Astrocyte (in vitro differentiated cells and primary cell): ENCODE data around the gene FAHD1. TPM values are rescaled to one million over a fixed set of nuclear protein-coding genes. Genes with fewer than 3 reads are reported as not detected.
A peak's percentile ranks its signal among the peaks of the same experiment; 100 is the strongest.

ENCODE experiments used
- DNase-seq: peaks from one replicate; pipeline ENCODE4 v3.0.0-alpha.2; 2010; ENCODE audit warnings: low read depth
- FAIRE-seq: peaks from 2 replicates; lab custom pipeline; 2011; peaks lifted over from hg19 to GRCh38; lab: Jason Lieb, UNC
- H2AFZ ChIP-seq: 2 replicates; pipeline ENCODE4 v1.6.0; 2012; ENCODE audit warnings: low read depth, low read length, inconsistent platforms
- H3K27ac ChIP-seq: 2 replicates; pipeline ENCODE4 v1.5.1; 2011; ENCODE audit warnings: low read depth, low read length, inconsistent platforms
- H3K27me3 ChIP-seq: 2 replicates; pipeline ENCODE4 v1.6.0; 2011; ENCODE audit warnings: low read length, inconsistent platforms; ENCODE audit not compliant: insufficient read depth
- H3K36me3 ChIP-seq: 2 replicates; pipeline ENCODE4 v1.5.1; 2011; ENCODE audit warnings: low read length, inconsistent platforms; ENCODE audit not compliant: insufficient read depth
- H3K4me1 ChIP-seq: 2 replicates; pipeline ENCODE4 v1.5.1; 2011; ENCODE audit warnings: low read length, inconsistent platforms; ENCODE audit not compliant: insufficient read depth
- H3K4me2 ChIP-seq: 2 replicates; pipeline ENCODE4 v1.6.0; 2012; ENCODE audit warnings: low read length, inconsistent platforms
- H3K4me3 ChIP-seq: 2 replicates; pipeline ENCODE4 v1.5.1; 2011; ENCODE audit warnings: low read depth, mild to moderate bottlenecking, low read length, inconsistent platforms; ENCODE audit not compliant: insufficient read depth
- H3K79me2 ChIP-seq: 2 replicates; pipeline ENCODE4 v1.6.0; 2012; ENCODE audit warnings: mild to moderate bottlenecking, low read length, inconsistent platforms; ENCODE audit not compliant: insufficient read depth
- H3K9ac ChIP-seq: 2 replicates; pipeline ENCODE4 v1.6.0; 2012; ENCODE audit warnings: mild to moderate bottlenecking, low read length, inconsistent platforms
- H3K9me3 ChIP-seq: 2 replicates; pipeline ENCODE4 v1.5.1; 2012; ENCODE audit warnings: low read depth, mild to moderate bottlenecking, low read length, inconsistent platforms; ENCODE audit not compliant: insufficient read depth
- H4K20me1 ChIP-seq: 2 replicates; pipeline ENCODE4 v1.6.0; 2012; ENCODE audit warnings: low read length, inconsistent platforms; ENCODE audit not compliant: insufficient read depth
- H3K27ac Mint-ChIP-seq: one replicate; pipeline ENCODE4 v1.8.0; 2021; ENCODE audit warnings: mild to moderate bottlenecking, mixed read lengths; ENCODE audit not compliant: unreplicated experiment
- H3K27me3 Mint-ChIP-seq: one replicate; pipeline ENCODE4 v1.8.0; 2021; ENCODE audit warnings: low read depth, mixed read lengths; ENCODE audit not compliant: unreplicated experiment
- H3K36me3 Mint-ChIP-seq: one replicate; pipeline ENCODE4 v1.8.0; 2021; ENCODE audit warnings: low read depth, mixed read lengths; ENCODE audit not compliant: unreplicated experiment
- H3K4me1 Mint-ChIP-seq: one replicate; pipeline ENCODE4 v1.8.0; 2021; ENCODE audit warnings: low read depth, mixed read lengths; ENCODE audit not compliant: unreplicated experiment
- H3K4me3 Mint-ChIP-seq: one replicate; pipeline ENCODE4 v1.8.0; 2021; ENCODE audit warnings: mild to moderate bottlenecking, moderate library complexity, mixed read lengths; ENCODE audit not compliant: unreplicated experiment
- H3K9me3 Mint-ChIP-seq: one replicate; pipeline ENCODE4 v1.8.0; 2021; ENCODE audit warnings: mild to moderate bottlenecking, mixed read lengths; ENCODE audit not compliant: unreplicated experiment
- CTCF ChIP-seq: IDR thresholded peaks from 2 replicates; pipeline ENCODE4 v1.5.1; 2011; ENCODE audit warnings: low read depth, mild to moderate bottlenecking, inconsistent platforms, low read length, moderate library complexity; ENCODE audit not compliant: insufficient read depth
- EZH2 ChIP-seq: IDR thresholded peaks from 2 replicates; pipeline ENCODE4 v1.6.1; 2012; ENCODE audit warnings: mild to moderate bottlenecking, low read length, inconsistent platforms; ENCODE audit not compliant: insufficient read depth
- total RNA-seq: library from RNA; stranded (reverse); gene quantifications from 2 replicates; pipeline ENCODE4 v1.2.1, GENCODE V29; 2021

The FAHD1 gene
- total RNA-seq, 1 donor from 2014 or later: 25.8 TPM

- no peak overlapping the region for H3K27ac ChIP-seq
- Mint-ChIP-seq H3K4me3 (no peak overlapping the region), H3K27me3 (no peaks in the 10 kb centered on the region), H3K9me3 (no peaks in the 10 kb centered on the region), H3K27ac (no peak overlapping the region), H3K4me1 (no peaks in the 10 kb centered on the region), H3K36me3 (peaks cover 5% of the 10 kb centered on the region)
- TF ChIP-seq CTCF: no peak
- TF ChIP-seq EZH2: no peak
- H3K27me3 ChIP-seq: no peaks in the 10 kb centered on the region
- H3K36me3 ChIP-seq: no peaks in the 10 kb centered on the region
- no peak overlapping the region for H3K4me2 ChIP-seq
- H3K79me2 ChIP-seq: peaks cover 6% of the 10 kb centered on the region
- no peak overlapping the region for H2AFZ ChIP-seq
- no peak for FAIRE-seq
- H4K20me1 ChIP-seq: peaks cover 11% of the 10 kb centered on the region
- no peak for DNase-seq
- no peaks in the 10 kb centered on the region for H3K9me3 ChIP-seq
- peaks cover 5% of the 10 kb centered on the region for H3K4me1 ChIP-seq
- no peak overlapping the region for H3K9ac ChIP-seq
- no peak overlapping the region for H3K4me3 ChIP-seq
Observed at GRCh38 chr16:1821861-1822611, 5.0 kb upstream of the FAHD1 start.

DNA sequence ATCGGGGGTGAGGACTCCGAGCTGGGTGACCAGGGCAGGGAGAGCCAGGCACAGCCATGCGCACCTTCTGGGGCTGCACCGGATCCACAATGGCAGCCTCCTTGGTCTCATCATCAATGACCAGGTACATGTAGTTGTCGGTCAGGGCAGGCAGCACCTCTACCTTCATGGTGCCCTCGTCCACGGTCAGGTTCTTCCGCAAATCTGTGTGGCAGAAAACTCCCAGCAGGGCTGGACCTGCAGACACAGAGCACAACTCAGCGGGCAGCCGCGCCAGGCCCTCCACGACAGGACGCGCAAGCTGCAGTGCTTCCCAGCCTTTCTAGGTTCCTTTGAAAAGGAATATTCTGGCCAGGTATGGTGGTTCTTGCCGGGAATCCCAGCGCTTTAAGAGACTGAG is 4.2 kb upstream of the FAHD1 start:
- H3K9me3 Mint-ChIP-seq: no peaks in the 10 kb centered on the region
- Histone ChIP-seq H3K36me3 (no peaks in the 10 kb centered on the region), H3K79me2 (peaks cover 13% of the 10 kb centered on the region), H3K4me1 (peaks cover 5% of the 10 kb centered on the region), H3K27ac (no peak overlapping the region), H3K4me3 (no peak overlapping the region), H3K27me3 (no peaks in the 10 kb centered on the region), H3K4me2 (no peak overlapping the region), H2AFZ (no peak overlapping the region), H4K20me1 (peaks cover 11% of the 10 kb centered on the region), H3K9me3 (no peaks in the 10 kb centered on the region), H3K9ac (no peak overlapping the region)
- no peak for FAIRE-seq
- no peaks in the 10 kb centered on the region for H3K4me1 Mint-ChIP-seq
- no peaks in the 10 kb centered on the region for H3K27me3 Mint-ChIP-seq
- no peak overlapping the region for H3K27ac Mint-ChIP-seq
- peaks cover 3% of the 10 kb centered on the region for H3K36me3 Mint-ChIP-seq
- no peak for DNase-seq
- no peak for TF ChIP-seq EZH2
- no peak for TF ChIP-seq CTCF
- H3K4me3 Mint-ChIP-seq: no peak overlapping the region

DNA sequence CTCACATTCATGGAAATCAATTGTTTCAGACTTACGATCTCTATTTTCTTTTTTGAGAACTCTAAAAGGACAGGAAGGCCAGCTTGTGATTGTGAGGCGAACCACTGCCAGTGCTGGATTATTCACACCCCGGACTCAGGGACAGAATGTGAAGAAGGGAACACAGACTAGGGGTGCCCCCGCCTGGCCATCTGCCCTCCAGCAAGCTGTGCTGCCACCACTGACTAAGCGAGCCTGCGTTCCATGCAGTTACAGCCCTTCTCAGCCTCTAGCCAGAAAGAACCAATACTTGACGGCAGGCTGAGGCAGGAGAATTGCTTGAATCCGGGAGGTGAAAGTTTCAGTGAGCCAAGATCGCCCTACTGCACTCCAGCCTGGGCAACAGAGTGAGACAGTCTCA is 3.2 kb upstream of the FAHD1 start:
- Mint-ChIP-seq H3K27me3 (no peaks in the 10 kb centered on the region), H3K36me3 (peaks cover 3% of the 10 kb centered on the region), H3K4me3 (peak overlapping the region; percentile 58), H3K9me3 (no peaks in the 10 kb centered on the region), H3K4me1 (peaks cover 5% of the 10 kb centered on the region), H3K27ac (peak overlapping the region; percentile 31)
- Histone ChIP-seq H3K9ac (no peak overlapping the region), H2AFZ (no peak overlapping the region), H3K79me2 (peaks cover 22% of the 10 kb centered on the region), H3K9me3 (no peaks in the 10 kb centered on the region), H3K4me2 (no peak overlapping the region), H3K4me1 (peaks cover 5% of the 10 kb centered on the region), H4K20me1 (peaks cover 12% of the 10 kb centered on the region), H3K4me3 (no peak overlapping the region), H3K27ac (no peak overlapping the region), H3K36me3 (no peaks in the 10 kb centered on the region), H3K27me3 (no peaks in the 10 kb centered on the region)
- DNase-seq: peak; percentile 34
- no peak for FAIRE-seq
- TF ChIP-seq EZH2 (no peak), CTCF (peak; percentile 17)
